ENCODE measurements around the gene CEP55. TPM values are rescaled to one million over a fixed set of nuclear protein-coding genes. Genes with fewer than 3 reads are reported as not detected.

Gene CEP55
- total RNA-seq, 1 donor, result 4.7 TPM

DNA sequence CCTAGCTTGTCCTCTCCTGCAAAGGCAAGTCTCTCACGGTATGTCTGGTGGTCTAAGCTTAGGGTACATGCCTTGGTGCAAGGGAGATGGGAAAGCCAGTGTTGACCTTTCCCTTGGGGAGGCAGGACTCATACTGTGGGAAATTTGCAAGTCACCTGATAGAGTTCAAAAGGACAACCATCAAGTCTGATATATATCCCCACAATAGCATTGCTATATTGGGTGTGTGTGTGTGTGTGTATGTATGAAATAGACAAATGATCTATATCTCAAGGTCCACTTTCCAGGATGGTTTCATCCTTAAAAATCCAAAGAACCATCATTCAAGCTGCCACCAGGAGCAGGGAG, 57.9 kb downstream of the CEP55 start:
- no peaks in the 10 kb centered on the region for H3K79me2 ChIP-seq (ENCODE audit: insufficient read depth, low read length)
- no peaks in the 10 kb centered on the region for H3K36me3 ChIP-seq (ENCODE audit: insufficient read depth, low read length)
- no peaks in the 10 kb centered on the region for H3K9me3 ChIP-seq (ENCODE audit: low read depth, low read length)
- TF ChIP-seq, protein P1, sequence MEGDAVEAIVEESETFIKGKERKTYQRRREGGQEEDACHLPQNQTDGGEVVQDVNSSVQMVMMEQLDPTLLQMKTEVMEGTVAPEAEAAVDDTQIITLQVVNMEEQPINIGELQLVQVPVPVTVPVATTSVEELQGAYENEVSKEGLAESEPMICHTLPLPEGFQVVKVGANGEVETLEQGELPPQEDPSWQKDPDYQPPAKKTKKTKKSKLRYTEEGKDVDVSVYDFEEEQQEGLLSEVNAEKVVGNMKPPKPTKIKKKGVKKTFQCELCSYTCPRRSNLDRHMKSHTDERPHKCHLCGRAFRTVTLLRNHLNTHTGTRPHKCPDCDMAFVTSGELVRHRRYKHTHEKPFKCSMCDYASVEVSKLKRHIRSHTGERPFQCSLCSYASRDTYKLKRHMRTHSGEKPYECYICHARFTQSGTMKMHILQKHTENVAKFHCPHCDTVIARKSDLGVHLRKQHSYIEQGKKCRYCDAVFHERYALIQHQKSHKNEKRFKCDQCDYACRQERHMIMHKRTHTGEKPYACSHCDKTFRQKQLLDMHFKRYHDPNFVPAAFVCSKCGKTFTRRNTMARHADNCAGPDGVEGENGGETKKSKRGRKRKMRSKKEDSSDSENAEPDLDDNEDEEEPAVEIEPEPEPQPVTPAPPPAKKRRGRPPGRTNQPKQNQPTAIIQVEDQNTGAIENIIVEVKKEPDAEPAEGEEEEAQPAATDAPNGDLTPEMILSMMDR (IDR thresholded peaks at IDR 0.05; ENCODE audit: extremely low read depth, low read depth, low read length), result no peak
- no peak overlapping the region for H3K4me3 ChIP-seq (ENCODE audit: insufficient read depth, low read length)
- H3K27me3 ChIP-seq (ENCODE audit: insufficient read depth, low read length), result no peaks in the 10 kb centered on the region
- H4K20me1 ChIP-seq (ENCODE audit: insufficient read depth, low read length), result no peaks in the 10 kb centered on the region
- no peaks in the 10 kb centered on the region for H3K4me1 ChIP-seq (ENCODE audit: insufficient read depth, low read length)
- no peak overlapping the region for H3K4me2 ChIP-seq (ENCODE audit: insufficient read depth, low read length)
- H2AFZ ChIP-seq (ENCODE audit: low read length), result no peak overlapping the region
- no peak for DNase-seq (ENCODE audit: insufficient read length, low spot score, missing footprints)
- no peak overlapping the region for H3K27ac ChIP-seq (ENCODE audit: low read depth, low read length)

DNA sequence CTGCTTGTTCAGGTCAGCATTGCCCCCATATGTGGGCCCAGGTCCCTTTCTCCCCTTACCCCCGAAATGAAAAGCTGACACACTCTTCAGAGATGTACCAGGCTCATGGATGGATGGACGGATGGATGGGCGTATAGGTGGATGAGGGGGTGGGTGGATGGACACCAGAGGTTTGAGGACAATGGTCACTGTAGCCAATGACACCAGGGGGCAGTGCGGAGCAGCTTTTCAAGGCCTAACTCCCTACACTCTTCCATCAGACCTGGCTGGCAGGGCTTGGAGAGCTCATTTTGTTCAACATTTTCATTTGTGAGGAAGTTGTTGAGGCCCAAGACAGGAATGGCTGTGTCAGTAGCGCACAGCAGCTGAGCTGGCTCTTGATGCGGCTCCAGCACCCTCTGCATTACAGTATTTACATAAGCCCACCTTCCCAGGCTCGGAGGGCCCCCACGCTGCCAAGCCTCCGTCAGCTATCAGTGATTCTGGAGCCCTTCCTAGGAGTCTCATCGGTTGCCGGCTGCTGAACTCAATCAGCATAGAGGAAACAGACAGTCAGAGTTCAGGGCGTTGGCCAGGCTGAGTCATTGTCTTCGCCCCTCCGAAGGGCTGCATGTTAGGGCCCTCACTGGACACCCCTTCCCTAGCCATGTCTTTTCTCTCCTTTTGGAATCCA, 58.5 kb downstream of the CEP55 start:
- TF ChIP-seq, protein P1 (IDR thresholded peaks at IDR 0.05; ENCODE audit: extremely low read depth, low read depth, low read length), result peak; percentile 87
- Histone ChIP-seq H3K27me3 (ENCODE audit: insufficient read depth, low read length) (no peaks in the 10 kb centered on the region), H3K27ac (ENCODE audit: low read depth, low read length) (no peak overlapping the region), H3K9me3 (ENCODE audit: low read depth, low read length) (no peaks in the 10 kb centered on the region), H3K4me1 (ENCODE audit: insufficient read depth, low read length) (no peaks in the 10 kb centered on the region), H3K4me3 (ENCODE audit: insufficient read depth, low read length) (no peak overlapping the region), H3K4me2 (ENCODE audit: insufficient read depth, low read length) (no peak overlapping the region), H4K20me1 (ENCODE audit: insufficient read depth, low read length) (no peaks in the 10 kb centered on the region), H3K79me2 (ENCODE audit: insufficient read depth, low read length) (no peaks in the 10 kb centered on the region), H2AFZ (ENCODE audit: low read length) (peak overlapping the region; percentile 64), H3K36me3 (ENCODE audit: insufficient read depth, low read length) (no peaks in the 10 kb centered on the region)
- peak; percentile 91 for DNase-seq (ENCODE audit: insufficient read length, low spot score, missing footprints)

DNA sequence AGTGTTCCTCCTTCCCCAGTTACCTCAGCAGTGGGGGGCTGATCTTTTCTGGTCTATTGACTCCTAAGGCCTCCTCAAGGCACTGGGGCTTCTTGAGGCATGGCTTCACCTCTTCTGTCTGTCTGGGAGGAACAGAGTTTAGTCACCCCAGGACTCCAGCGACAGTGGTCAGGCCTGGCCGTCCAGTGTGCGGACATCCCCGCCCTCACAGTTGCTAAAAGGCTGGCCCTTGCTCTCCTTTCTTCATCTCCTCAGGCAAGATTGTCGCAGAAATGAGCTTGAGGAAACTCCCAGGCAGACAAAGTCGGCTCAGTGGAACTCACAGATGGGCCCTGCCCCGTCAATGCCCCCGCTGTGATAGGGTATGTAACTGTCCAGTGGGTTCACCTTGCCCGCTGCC, 63.1 kb downstream of the CEP55 start:
- Histone ChIP-seq H3K4me1 (ENCODE audit: insufficient read depth, low read length) (no peaks in the 10 kb centered on the region), H4K20me1 (ENCODE audit: insufficient read depth, low read length) (no peaks in the 10 kb centered on the region), H3K4me3 (ENCODE audit: insufficient read depth, low read length) (no peak overlapping the region), H3K36me3 (ENCODE audit: insufficient read depth, low read length) (no peaks in the 10 kb centered on the region), H3K27ac (ENCODE audit: low read depth, low read length) (no peak overlapping the region), H2AFZ (ENCODE audit: low read length) (no peak overlapping the region), H3K79me2 (ENCODE audit: insufficient read depth, low read length) (no peaks in the 10 kb centered on the region), H3K27me3 (ENCODE audit: insufficient read depth, low read length) (peaks cover 6% of the 10 kb centered on the region), H3K9me3 (ENCODE audit: low read depth, low read length) (no peaks in the 10 kb centered on the region), H3K4me2 (ENCODE audit: insufficient read depth, low read length) (no peak overlapping the region)
- TF ChIP-seq, protein P1 (IDR thresholded peaks at IDR 0.05; ENCODE audit: extremely low read depth, low read depth, low read length), result no peak
- DNase-seq (ENCODE audit: insufficient read length, low spot score, missing footprints), result no peak

DNA sequence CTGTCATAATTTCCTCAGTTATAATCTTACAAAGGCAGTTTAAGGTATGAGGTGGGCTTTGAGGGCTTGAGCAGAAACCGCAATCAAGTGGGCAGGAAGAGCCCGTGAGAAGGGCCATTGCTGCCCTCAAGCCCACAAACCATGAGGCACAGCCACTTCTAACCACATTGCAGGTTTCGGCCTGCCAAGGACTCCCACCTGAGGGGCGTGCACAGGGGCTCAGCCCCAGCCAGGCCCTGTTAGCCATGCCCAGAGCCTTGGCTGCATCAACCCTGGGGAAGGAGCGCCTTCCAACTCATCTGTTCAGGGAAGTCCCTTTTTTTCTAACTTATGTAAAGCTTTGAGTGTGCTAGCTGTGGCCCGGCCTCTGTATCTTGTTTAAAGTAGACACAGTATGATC, 64.1 kb downstream of the CEP55 start:
- Histone ChIP-seq H3K27ac (ENCODE audit: low read depth, low read length) (no peak overlapping the region), H3K4me2 (ENCODE audit: insufficient read depth, low read length) (no peak overlapping the region), H3K79me2 (ENCODE audit: insufficient read depth, low read length) (no peaks in the 10 kb centered on the region), H3K4me1 (ENCODE audit: insufficient read depth, low read length) (no peaks in the 10 kb centered on the region), H4K20me1 (ENCODE audit: insufficient read depth, low read length) (no peaks in the 10 kb centered on the region), H3K36me3 (ENCODE audit: insufficient read depth, low read length) (no peaks in the 10 kb centered on the region), H3K27me3 (ENCODE audit: insufficient read depth, low read length) (peaks cover 15% of the 10 kb centered on the region), H2AFZ (ENCODE audit: low read length) (no peak overlapping the region), H3K9me3 (ENCODE audit: low read depth, low read length) (no peaks in the 10 kb centered on the region), H3K4me3 (ENCODE audit: insufficient read depth, low read length) (no peak overlapping the region)
- TF ChIP-seq, protein P1 (IDR thresholded peaks at IDR 0.05; ENCODE audit: extremely low read depth, low read depth, low read length), result no peak
- no peak for DNase-seq (ENCODE audit: insufficient read length, low spot score, missing footprints)
